Raji (cell line): ENCODE measurements around the gene TBL1XR1.

Experiments
- POLR2A ChIP-seq: IDR thresholded peaks from 2 replicates; pipeline ENCODE4 v1.6.1; 2011; ENCODE audit warnings: low read depth, low read length, control low read depth; ENCODE audit not compliant: insufficient read depth

The TBL1XR1 gene

DNA sequence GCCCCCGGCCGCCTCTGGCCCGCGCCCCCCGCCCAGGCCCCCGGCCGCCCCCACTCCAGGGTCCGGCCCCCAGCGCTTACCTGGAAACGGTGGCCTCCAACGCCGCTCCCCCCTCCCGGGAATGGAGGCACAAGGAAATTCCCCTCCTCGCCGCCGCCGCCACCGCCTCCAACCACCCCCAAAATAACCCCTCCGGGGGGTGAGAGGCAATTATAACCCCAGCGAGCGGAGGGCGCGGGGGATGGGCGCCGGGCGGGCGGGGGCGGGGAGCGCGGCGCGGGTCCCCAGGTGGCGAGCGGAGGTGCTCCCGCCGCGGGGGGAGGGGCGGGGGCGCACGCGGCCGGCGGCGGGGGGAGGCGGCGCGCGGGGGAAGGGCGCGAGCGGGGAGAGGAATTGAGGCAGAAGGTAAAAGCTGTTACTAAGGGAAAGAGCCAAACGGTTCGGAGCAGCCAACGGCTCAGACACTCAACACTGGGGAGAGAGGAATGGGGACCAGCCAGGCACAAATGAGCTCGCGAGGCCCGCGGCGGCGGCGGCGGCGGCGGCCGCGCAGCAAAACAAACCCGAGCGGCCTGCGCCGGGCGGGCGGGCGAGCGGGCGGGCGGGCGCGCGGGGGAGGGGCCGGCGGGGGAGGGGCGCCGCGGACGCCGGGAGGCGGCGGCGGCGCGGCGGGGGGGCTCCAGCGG, at the start of gene TBL1XR1:
Gene TBL1XR1 (minus strand): TSS at position 442 of the 686 bp plus-strand sequence. CDS start 132,505 bp downstream, outside the sequence.
- TF ChIP-seq POLR2A: 0 out of 2 replicates have a peak, but pooled peaks have one; percentile 41

GRCh38 chr3:177245250-177245649, 48.0 kb upstream of the TBL1XR1 start:
- TF ChIP-seq POLR2A: no peak

- no peak for TF ChIP-seq POLR2A
These were observed 47.3 kb upstream of the TBL1XR1 start for GRCh38 chr3:177244606-177245005.

DNA sequence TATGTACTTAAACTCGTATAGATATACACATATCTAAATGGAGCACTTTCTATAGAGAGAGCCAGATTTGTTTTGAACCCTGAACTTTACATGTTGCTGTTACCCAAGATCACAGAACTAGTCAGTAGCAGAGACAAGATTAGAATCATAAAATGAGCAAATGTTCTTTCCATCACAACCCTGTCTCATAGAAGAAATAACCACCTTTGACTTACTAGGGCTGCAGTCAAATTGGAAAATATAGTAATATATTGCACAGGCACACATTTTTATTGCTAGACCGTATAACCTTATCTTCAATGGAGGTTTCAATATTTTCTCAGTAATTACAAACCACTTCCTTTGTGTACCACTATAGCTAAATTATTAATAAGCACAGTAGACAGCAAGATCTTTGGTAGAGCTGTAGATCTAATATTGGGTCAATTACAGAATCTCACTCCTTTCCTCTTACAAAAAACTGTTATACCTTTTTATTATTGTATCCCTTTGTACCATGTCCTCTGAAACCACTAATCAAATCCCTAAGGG, 41.5 kb upstream of the TBL1XR1 start:
- no peak for TF ChIP-seq POLR2A

DNA sequence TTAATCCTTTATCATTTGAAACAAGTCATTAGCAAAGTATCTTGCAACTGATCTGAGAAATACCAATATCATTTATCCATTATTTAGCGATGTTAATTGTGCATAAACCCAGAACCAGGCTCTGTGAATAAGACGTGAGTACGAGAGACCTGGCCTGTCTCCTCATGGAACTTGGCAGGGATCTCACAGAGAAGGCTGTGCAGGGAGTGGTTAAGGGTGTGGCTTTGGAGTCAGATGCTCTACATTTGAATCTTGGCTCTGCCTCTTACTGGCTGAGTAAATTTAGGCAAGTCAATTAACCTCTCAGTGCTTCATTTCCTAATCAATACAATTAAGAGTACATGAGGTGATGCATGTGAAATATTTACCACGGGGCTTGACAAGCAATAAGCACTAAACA, 39.9 kb upstream of the TBL1XR1 start:
- TF ChIP-seq POLR2A: no peak

DNA sequence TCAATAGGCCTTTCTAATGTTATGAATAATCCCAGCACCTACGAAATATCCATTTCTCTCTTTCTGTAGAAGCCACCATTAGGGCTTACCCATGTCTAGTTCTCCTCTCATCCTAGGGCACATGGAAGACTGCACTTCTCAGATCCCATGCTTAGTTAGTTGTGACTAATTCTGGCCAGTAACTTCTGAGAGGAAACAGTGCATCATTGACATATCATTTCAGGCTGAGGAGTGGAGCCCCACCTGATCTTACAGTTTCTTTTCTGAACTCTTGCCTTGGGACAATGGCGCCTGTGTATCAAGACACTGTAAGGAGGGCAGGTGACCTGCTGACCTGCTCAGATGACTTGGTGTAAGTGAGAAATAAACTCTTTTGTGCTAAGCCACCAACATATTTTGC, 39.4 kb upstream of the TBL1XR1 start:
- no peak for TF ChIP-seq POLR2A

GRCh38 chr3:177234121-177234520, 36.8 kb upstream of the TBL1XR1 start:
- no peak for TF ChIP-seq POLR2A

- TF ChIP-seq POLR2A: no peak
These were observed 34.0 kb upstream of the TBL1XR1 start for GRCh38 chr3:177231242-177231641.

DNA sequence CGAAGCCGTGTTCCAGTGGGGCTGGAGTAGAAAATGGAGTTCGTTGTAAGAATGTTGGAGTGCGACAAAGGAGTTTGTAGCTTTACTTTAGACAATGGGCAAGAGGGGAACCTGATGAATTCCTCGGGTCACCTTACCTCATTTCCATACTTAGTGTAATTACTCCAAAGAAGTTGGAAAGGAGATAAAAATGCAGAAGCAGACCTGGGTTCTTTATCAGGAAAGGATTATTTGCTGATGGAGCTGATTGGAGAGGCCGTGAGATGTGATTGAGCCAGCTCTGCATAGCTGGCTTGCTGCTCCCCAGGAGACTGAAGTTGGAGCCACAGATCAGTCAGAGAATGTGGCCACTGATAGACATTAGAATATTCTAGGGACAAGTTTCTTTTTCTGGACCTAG, 33.4 kb upstream of the TBL1XR1 start:
- no peak for TF ChIP-seq POLR2A

GRCh38 chr3:177229791-177230190, 32.5 kb upstream of the TBL1XR1 start:
- no peak for TF ChIP-seq POLR2A

GRCh38 chr3:177228601-177229190, 31.4 kb upstream of the TBL1XR1 start:
- TF ChIP-seq POLR2A: no peak

DNA sequence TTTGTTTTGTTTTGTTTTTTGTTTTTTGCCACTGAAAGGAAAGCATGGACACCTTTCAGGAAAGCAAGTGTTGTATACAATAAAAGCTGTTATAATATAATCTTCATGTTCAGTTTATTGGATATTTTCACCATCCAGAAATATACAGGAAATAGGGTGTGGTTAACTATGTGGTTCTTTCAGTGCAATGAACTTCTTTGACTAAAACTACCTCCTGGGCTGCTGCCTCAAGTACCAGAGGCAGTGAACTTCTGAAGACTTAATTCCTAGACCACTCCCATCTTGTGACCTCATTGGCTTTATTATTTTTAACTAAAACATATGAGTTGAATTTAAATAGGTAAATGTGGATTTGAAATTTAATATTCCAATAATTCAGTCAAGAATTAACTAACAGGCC, 27.1 kb upstream of the TBL1XR1 start:
- TF ChIP-seq POLR2A: no peak

- no peak for TF ChIP-seq POLR2A
These were observed 24.5 kb upstream of the TBL1XR1 start for GRCh38 chr3:177221744-177222143.

DNA sequence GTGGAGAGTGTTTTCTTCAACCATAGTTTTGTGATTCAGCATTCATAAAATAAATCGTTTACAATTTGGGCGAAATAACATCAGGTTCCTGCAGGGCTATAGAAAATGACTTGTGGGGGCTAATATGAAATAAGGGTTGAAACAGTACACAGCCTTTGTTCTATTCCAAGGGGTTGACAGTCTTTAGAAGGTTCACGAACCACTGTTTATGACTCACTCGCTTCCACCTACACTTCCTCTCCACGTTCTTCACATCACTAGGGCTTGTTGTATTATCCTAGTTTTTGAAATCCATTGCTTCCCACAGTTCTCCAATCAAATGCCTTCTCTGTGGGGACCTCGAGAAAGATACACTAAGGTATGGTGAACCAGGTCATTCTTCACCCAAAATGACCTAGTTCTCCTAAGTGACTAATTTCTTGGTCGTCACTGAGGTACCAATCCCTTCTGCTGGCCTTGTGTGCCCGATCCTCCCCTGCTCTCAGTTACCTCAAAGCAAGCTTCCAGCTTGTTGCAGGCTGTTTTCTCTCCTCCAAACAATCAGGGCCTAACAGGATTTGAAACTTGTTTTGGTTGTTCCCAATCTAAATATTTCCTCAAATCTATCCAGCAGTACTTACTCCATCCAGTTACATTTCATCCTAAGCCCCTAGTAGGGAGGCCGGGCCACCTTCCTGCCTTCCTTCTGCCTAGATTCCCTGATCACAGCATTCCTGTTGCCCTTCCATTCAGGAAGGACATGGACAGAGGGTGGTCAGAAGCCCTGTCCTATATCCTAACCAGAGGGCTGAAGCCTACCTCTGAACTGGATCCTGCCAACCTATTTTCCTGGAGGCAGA, 23.1 kb upstream of the TBL1XR1 start:
- no peak for TF ChIP-seq POLR2A

DNA sequence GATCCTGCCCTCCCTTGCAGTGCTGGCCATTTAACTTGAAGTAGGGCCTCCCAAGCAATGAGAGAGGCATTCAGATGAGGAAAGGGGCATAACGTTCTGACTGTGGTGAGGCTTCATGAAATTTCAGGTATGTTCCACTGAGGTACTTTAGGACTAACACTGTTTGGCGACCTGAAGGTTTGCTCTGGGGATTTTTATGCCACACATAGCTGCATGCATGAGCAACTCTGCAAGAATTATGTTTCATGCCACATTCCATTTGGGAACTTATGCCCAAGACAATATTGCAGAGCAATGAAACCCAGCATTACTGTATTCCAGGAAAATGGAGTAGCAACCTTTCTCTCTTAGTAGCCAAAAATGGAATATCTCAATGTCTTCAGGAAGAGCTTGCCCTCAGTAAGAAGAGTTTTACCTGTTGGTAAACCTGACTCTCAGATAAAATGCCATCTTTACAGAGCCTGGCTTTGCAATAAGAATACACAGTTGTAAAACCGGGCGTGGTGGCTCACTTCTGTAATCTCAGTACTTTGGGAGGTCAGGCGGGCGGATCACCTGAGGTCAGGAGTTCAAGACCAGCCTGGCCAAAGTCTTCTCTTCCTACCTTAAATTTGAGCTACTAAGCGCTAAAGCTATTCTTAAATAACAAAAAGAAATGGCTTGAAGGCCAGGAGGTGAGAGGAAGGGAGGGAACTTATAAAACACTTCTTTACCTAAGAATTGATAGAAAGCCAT, 16.7 kb upstream of the TBL1XR1 start:
- TF ChIP-seq POLR2A: no peak

DNA sequence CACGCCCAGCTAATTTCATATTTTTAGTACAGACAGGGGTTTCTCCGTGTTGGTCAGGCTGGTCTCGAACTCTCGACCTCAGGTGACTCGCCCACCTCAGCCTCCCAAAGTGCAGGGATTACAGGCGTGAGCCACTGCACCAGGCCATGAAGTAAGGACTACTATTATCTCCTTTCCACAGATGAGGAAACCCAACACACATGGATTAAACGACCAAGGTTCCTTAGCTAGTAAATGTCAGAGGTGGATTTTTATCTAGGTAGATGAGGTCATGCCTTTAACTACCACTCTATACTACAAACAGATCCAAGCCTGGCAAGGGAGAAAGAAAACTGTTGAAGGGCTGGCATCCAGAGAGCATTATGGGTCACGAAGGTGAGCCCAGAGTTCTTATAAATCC, 15.5 kb upstream of the TBL1XR1 start:
- TF ChIP-seq POLR2A: no peak

GRCh38 chr3:177212278-177212610, 15.0 kb upstream of the TBL1XR1 start:
- TF ChIP-seq POLR2A: no peak
